ENCODE results near the gene PEAK1.
A peak's percentile ranks its signal among the peaks of the same experiment; 100 is the strongest.

Gene PEAK1

DNA sequence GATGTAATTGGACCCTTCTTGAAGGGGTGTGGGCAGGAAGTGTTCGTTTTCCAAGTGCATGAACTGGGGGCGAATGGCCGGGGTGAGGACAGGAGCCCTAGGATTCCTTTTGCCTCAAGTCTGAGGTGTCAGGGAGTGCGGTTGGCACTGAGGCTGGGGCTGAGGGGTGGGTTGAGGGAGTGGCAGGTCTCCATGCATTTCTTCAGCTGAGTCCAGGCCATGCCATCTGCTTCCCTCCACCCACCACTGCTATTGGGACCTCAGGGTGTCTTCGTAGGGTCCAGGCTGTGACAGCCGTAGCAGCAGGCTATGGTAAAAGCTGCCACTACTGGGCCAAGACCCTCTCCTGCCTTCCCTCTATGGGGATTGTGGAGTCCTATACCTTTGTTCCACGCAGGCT lies 323.4 kb downstream of the PEAK1 start:
- Histone ChIP-seq H3K4me1 (ENCODE audit: control insufficient read depth, insufficient read depth, low read length) (no peaks in the 10 kb centered on the region), H3K4me3 (ENCODE audit: low read depth, low read length) (no peak overlapping the region), H3K27ac (ENCODE audit: extremely low read depth, low read depth, low read length) (no peak overlapping the region), H3K36me3 (ENCODE audit: control insufficient read depth in 2 of 2, insufficient read depth in 1 of 2, low read length in 2 of 2) (no peaks in the 10 kb centered on the region), H3K9me3 (ENCODE audit: control insufficient read depth, insufficient read depth, low read depth, low read length) (no peaks in the 10 kb centered on the region)
- no peak for TF ChIP-seq ZIC2 (tag by site-specific recombination; IDR thresholded peaks at IDR 0.05)
- no peak for TF ChIP-seq ZNF670 (tag by site-specific recombination; IDR thresholded peaks at IDR 0.05; ENCODE audit: low read depth)
- TF ChIP-seq ZNF239 (tag by site-specific recombination; IDR thresholded peaks at IDR 0.05), result no peak
- no peak for TF ChIP-seq SALL2 (tag by site-specific recombination; IDR thresholded peaks at IDR 0.05; ENCODE audit: borderline replicate concordance)
- no peak for TF ChIP-seq GLIS2 (tag by site-specific recombination; IDR thresholded peaks at IDR 0.05)
- TF ChIP-seq ZNF19 (tag by site-specific recombination; IDR thresholded peaks at IDR 0.05; ENCODE audit: low read depth), result no peak
- TF ChIP-seq ZNF501 (tag by site-specific recombination; IDR thresholded peaks at IDR 0.05), result no peak
- TF ChIP-seq YY1 (tag by site-specific recombination; IDR thresholded peaks at IDR 0.05), result no peak
- no peak for TF ChIP-seq ZNF677 (tag by site-specific recombination; IDR thresholded peaks at IDR 0.05)
- no peak for TF ChIP-seq ZNF175 (tag by site-specific recombination; IDR thresholded peaks at IDR 0.05)
- TF ChIP-seq KLF16 (tag by site-specific recombination; IDR thresholded peaks at IDR 0.05), result no peak
- no peak for TF ChIP-seq ZXDB (tag by site-specific recombination; IDR thresholded peaks at IDR 0.05)
- POLR2A ChIA-PET, result no interaction called here
- CTCF ChIA-PET, result interaction anchor here (1.0 to 1.6 kb wide), 5 partner anchors 11 to 401 kb away, joined by 3 to 8 read pairs (median 4); no protein-coding TSS in a partner anchor

DNA sequence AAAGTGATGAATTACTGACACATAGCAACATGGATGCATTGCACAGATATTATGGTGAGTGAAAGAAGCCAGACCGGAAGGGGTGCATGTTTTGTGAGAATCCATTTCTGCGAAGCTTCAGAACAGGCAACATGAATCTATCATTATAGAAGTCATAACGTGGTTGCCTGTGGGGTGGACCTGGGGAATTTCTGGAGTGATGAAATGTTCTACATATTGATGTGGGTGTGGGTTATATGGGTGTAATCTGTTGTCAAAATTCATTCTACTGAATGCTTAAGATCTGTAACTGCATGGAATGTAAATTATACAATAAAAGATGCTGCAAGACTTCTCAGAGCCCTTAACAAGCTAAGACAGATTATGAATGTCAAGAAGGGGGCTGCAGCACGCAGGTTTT lies 323.8 kb downstream of the PEAK1 start:
- no peak overlapping the region for H3K4me3 ChIP-seq (ENCODE audit: low read depth, low read length)
- TF ChIP-seq ZXDB (tag by site-specific recombination; IDR thresholded peaks at IDR 0.05) (no peak), ZFP69B (tag by site-specific recombination; IDR thresholded peaks at IDR 0.05) (no peak), ZNF23 (tag by site-specific recombination; IDR thresholded peaks at IDR 0.05; ENCODE audit: borderline replicate concordance) (no peak), ZFHX2 (tag by site-specific recombination; conservative IDR thresholded peaks at IDR 0.05) (0 out of 2 replicates have a peak, but pooled peaks have one; percentile 4)
- CTCF ChIA-PET, result interaction anchor here (1.0 to 1.5 kb wide), 3 partner anchors 10 to 401 kb away, joined by 3 to 8 read pairs (median 4); no protein-coding TSS in a partner anchor

DNA sequence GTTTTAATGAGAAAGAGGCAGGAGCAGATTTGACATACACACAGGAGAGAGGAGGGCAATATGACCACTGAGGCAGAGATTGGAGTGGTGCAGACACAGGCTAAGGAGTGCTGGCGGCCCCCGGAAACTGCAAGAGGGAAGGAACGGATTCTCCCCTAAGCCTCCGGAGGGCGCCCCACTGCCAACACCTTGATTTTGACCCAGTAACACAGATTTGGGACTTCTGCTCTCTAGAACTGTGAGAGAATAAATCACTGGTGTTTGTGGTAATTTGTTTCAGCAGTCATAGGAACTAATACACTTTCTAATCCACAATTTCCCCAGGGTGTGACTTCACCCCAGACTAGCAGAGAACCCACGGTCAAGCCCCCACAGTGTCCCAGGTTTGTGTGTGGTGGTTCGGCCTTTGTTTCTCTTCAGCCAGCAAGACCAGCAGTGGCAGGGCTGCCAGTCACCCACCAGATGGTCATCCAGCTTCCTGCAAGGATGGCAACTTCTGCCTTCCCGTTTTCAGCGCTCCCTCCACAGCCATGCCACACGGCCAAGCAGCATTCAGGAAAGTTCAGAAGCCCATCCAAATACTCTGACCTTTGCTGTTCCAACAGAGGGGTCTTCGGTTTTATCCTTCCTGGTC lies 325.4 kb downstream of the PEAK1 start:
- H3K9me3 ChIP-seq (ENCODE audit: control insufficient read depth, insufficient read depth, low read depth, low read length), result no peaks in the 10 kb centered on the region
- TF ChIP-seq, protein P1, sequence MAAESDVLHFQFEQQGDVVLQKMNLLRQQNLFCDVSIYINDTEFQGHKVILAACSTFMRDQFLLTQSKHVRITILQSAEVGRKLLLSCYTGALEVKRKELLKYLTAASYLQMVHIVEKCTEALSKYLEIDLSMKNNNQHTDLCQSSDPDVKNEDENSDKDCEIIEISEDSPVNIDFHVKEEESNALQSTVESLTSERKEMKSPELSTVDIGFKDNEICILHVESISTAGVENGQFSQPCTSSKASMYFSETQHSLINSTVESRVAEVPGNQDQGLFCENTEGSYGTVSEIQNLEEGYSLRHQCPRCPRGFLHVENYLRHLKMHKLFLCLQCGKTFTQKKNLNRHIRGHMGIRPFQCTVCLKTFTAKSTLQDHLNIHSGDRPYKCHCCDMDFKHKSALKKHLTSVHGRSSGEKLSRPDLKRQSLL (tag by site-specific recombination; IDR thresholded peaks at IDR 0.05), result no peak
- no peak for TF ChIP-seq ZNF391 (tag by site-specific recombination; IDR thresholded peaks at IDR 0.05; ENCODE audit: borderline replicate concordance, low read depth)
- TF ChIP-seq ZNF701 (tag by site-specific recombination; IDR thresholded peaks at IDR 0.05), result no peak
- TF ChIP-seq IKZF3 (tag by site-specific recombination; IDR thresholded peaks at IDR 0.05), result no peak
- ChIA-PET POLR2A (no interaction called here), CTCF (interaction anchor here (0.5 to 1.7 kb wide), 7 partner anchors 8 to 708 kb away, joined by 3 to 9 read pairs (median 5); no protein-coding TSS in a partner anchor)
- H3K36me3 ChIP-seq (ENCODE audit: control insufficient read depth in 2 of 2, insufficient read depth in 1 of 2, low read length in 2 of 2), result no peaks in the 10 kb centered on the region
- H3K4me1 ChIP-seq (ENCODE audit: control insufficient read depth, insufficient read depth, low read length), result no peaks in the 10 kb centered on the region
- no peak overlapping the region for H3K4me3 ChIP-seq (ENCODE audit: low read depth, low read length)
- no peak overlapping the region for H3K27ac ChIP-seq (ENCODE audit: extremely low read depth, low read depth, low read length)

More for the DNA sequence above, 323.8 kb downstream of the PEAK1 start:
- Histone ChIP-seq H3K36me3 (ENCODE audit: control insufficient read depth in 2 of 2, insufficient read depth in 1 of 2, low read length in 2 of 2) (no peaks in the 10 kb centered on the region), H3K4me1 (ENCODE audit: control insufficient read depth, insufficient read depth, low read length) (no peaks in the 10 kb centered on the region), H3K27ac (ENCODE audit: extremely low read depth, low read depth, low read length) (no peak overlapping the region), H3K9me3 (ENCODE audit: control insufficient read depth, insufficient read depth, low read depth, low read length) (no peaks in the 10 kb centered on the region)
- POLR2A ChIA-PET, result no interaction called here

Data from HEK293 (cell line).